Lower lobe of right lung (tissue), 2 donors: ENCODE measurements around the gene GPR12. TPM values are rescaled to one million over a fixed set of nuclear protein-coding genes. Genes with fewer than 3 reads are reported as not detected.

Experiments
- ATAC-seq, 2 donors: fragments of 200-7000 bp; cut with Tn5 transposase; one replicate each; pipeline ENCODE4 v1.9.1; 2020 to 2022; ENCODE audit warnings: mild to moderate bottlenecking in 2 of 2, moderate library complexity in 2 of 2
- DNase-seq: peaks from one replicate; pipeline ENCODE4 v3.0.0-alpha.2; 2020
- H3K27ac ChIP-seq: fragments of 200-600 bp; one replicate; pipeline ENCODE4 v1.8.0; 2022
- H3K27me3 ChIP-seq: fragments of 200-600 bp; one replicate; pipeline ENCODE4 v1.8.0; 2022; ENCODE audit warnings: low read depth
- H3K36me3 ChIP-seq: fragments of 200-600 bp; one replicate; pipeline ENCODE4 v1.8.0; 2022; ENCODE audit warnings: mild to moderate bottlenecking
- H3K4me1 ChIP-seq: fragments of 200-600 bp; one replicate; pipeline ENCODE4 v1.8.0; 2022
- H3K4me3 ChIP-seq: fragments of 200-600 bp; one replicate; pipeline ENCODE4 v1.8.0; 2022; ENCODE audit warnings: mild to moderate bottlenecking
- H3K9me3 ChIP-seq: fragments of 200-600 bp; one replicate; pipeline ENCODE4 v1.8.0; 2022
- CTCF ChIP-seq: fragments of 200-600 bp; IDR thresholded peaks from one replicate; pipeline ENCODE4 v1.8.0; 2022; ENCODE audit warnings: antibody characterized with exemption, mild to moderate bottlenecking
- intact Hi-C: fragments of 100-400 bp; cut with DNase I; formaldehyde crosslinking; loops from one replicate; pipeline ENCODE4 v1.11.0; 2022
- total RNA-seq: library from RNA; stranded (reverse); fragmentation: NEBNext Ultra II Directional; extraction: Animal tissue kit (Norgen Biotek cat#: 25700); gene quantifications from one replicate; pipeline ENCODE4 v1.2.1, GENCODE V29; 2021
- donor health status: DM: no; HTN: yes; CAD: no; lungs with severe emphysema.

Gene GPR12
- total RNA-seq, 1 donor from 2014 or later = not detected

GRCh38 chr13:26722321-26722720 is 38.3 kb downstream of the GPR12 start:
- intact Hi-C loops = no loop called here
- no peak for ATAC-seq
- Histone ChIP-seq H3K4me3 (no peak overlapping the region), H3K9me3 (no peaks in the 10 kb centered on the region), H3K27ac (no peak overlapping the region), H3K4me1 (no peaks in the 10 kb centered on the region), H3K36me3 (no peaks in the 10 kb centered on the region), H3K27me3 (peaks cover 11% of the 10 kb centered on the region)
- no peak for TF ChIP-seq CTCF
- no peak for DNase-seq

- no peak for TF ChIP-seq CTCF
- intact Hi-C loops = no loop called here
- DNase-seq (no peak), ATAC-seq (peak; percentile 33 to 51)
- Histone ChIP-seq H3K36me3 (no peaks in the 10 kb centered on the region), H3K4me1 (no peaks in the 10 kb centered on the region), H3K4me3 (no peak overlapping the region), H3K27me3 (peaks cover 11% of the 10 kb centered on the region), H3K27ac (no peak overlapping the region), H3K9me3 (no peaks in the 10 kb centered on the region)
Observed at GRCh38 chr13:26721251-26722121, 39.1 kb downstream of the GPR12 start.

- ATAC-seq (no peak), DNase-seq (no peak)
- Histone ChIP-seq H3K4me1 (no peaks in the 10 kb centered on the region), H3K9me3 (no peaks in the 10 kb centered on the region), H3K36me3 (no peaks in the 10 kb centered on the region), H3K27ac (no peak overlapping the region), H3K4me3 (no peak overlapping the region), H3K27me3 (peaks cover 11% of the 10 kb centered on the region)
- intact Hi-C loops = no loop called here
- TF ChIP-seq CTCF = no peak
Observed at GRCh38 chr13:26719356-26719945, 41.1 kb downstream of the GPR12 start.

- no peaks in the 10 kb centered on the region for H3K4me1 ChIP-seq
- DNase-seq (no peak), ATAC-seq (no peak)
- no peaks in the 10 kb centered on the region for H3K9me3 ChIP-seq
- no peak for TF ChIP-seq CTCF
- H3K27ac ChIP-seq = no peak overlapping the region
- intact Hi-C loops = no loop called here
- H3K27me3 ChIP-seq = peaks cover 11% of the 10 kb centered on the region
- no peaks in the 10 kb centered on the region for H3K36me3 ChIP-seq
- H3K4me3 ChIP-seq = no peak overlapping the region
Observed at GRCh38 chr13:26718872-26719271, 41.7 kb downstream of the GPR12 start.

GRCh38 chr13:26718146-26718545 is 42.4 kb downstream of the GPR12 start:
- no peak for DNase-seq
- no peaks in the 10 kb centered on the region for H3K36me3 ChIP-seq
- no peak overlapping the region for H3K4me3 ChIP-seq
- peaks cover 11% of the 10 kb centered on the region for H3K27me3 ChIP-seq
- no peak overlapping the region for H3K27ac ChIP-seq
- H3K4me1 ChIP-seq = no peaks in the 10 kb centered on the region
- H3K9me3 ChIP-seq = no peaks in the 10 kb centered on the region
- intact Hi-C loops = no loop called here
- TF ChIP-seq CTCF = no peak
- ATAC-seq = no peak
